Measurements from ENCODE around the gene ADD3. TPM values are rescaled to one million over a fixed set of nuclear protein-coding genes. Genes with fewer than 3 reads are reported as not detected.

The ADD3 gene
- total RNA-seq, 6 experiments from 2014 or later: 11.7 to 71.3 (median 16.2) TPM

DNA sequence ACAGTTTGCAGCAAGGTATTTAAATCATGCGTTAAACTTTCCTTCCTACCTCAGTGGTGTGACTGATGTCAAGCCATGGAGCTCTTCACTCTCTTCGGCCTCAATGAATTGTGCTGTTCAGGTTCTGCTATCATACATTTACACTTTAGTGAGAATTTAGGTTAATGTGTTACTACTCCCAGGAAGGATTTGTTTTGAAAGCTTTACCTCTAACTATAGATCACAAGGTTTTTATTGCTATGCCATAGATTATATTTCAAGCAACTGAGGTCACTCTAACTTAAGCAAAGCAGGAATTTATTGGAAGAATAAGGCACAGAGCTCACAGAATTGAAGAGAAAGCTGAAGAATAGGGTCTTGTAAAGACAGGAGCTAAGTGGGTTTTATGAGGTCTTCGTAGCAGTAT, 11.0 kb upstream of the ADD3 start:
- Histone ChIP-seq H3K4me3 (no peak overlapping the region), H3K9me3 (no peaks in the 10 kb centered on the region), H3K27me3 (no peaks in the 10 kb centered on the region), H3K27ac (no peak overlapping the region), H3K4me1 (peaks cover 0 to 3% (median 0%) of the 10 kb centered on the region in 4 donors), H3K36me3 (no peaks in the 10 kb centered on the region)
- TF ChIP-seq, protein P1, sequence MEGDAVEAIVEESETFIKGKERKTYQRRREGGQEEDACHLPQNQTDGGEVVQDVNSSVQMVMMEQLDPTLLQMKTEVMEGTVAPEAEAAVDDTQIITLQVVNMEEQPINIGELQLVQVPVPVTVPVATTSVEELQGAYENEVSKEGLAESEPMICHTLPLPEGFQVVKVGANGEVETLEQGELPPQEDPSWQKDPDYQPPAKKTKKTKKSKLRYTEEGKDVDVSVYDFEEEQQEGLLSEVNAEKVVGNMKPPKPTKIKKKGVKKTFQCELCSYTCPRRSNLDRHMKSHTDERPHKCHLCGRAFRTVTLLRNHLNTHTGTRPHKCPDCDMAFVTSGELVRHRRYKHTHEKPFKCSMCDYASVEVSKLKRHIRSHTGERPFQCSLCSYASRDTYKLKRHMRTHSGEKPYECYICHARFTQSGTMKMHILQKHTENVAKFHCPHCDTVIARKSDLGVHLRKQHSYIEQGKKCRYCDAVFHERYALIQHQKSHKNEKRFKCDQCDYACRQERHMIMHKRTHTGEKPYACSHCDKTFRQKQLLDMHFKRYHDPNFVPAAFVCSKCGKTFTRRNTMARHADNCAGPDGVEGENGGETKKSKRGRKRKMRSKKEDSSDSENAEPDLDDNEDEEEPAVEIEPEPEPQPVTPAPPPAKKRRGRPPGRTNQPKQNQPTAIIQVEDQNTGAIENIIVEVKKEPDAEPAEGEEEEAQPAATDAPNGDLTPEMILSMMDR (IDR thresholded peaks at IDR 0.05): no peak
- intact Hi-C loops (cut with DNase I): no loop called here
- DNase-seq (no peak), ATAC-seq (no peak)
- 78% methylated on average over 3 of the region's 3 CpGs for WGBS (ENCODE audit: insufficient coverage, low coverage, low lambda C conversion rate, missing lambda C conversion rate)

DNA sequence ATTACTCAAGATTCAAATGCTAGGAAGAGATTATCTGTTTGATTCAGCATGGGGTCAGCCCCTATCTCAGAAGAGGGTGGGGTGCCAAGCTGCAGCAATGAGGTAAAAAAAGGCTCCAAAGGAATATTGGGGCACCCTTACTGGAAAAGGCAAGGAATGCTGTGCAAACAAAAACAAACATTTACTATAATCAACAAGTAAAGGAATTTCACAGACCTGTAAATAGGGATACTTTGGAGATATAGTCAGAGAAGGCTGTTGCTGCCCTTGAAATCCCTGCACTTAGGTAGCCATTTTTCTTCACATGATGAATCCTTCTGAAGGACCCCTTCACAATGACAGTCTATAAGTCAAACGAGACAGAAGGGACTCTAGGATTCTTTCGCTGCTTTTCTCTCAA, 10.6 kb upstream of the ADD3 start:
- no peak for DNase-seq
- TF ChIP-seq, protein P1 (IDR thresholded peaks at IDR 0.05): no peak
- Histone ChIP-seq H3K4me3 (no peak overlapping the region), H3K9me3 (no peaks in the 10 kb centered on the region), H3K27me3 (no peaks in the 10 kb centered on the region), H3K4me1 (peaks cover 0 to 3% (median 0%) of the 10 kb centered on the region in 4 donors), H3K36me3 (no peaks in the 10 kb centered on the region), H3K27ac (no peak overlapping the region)
- WGBS (ENCODE audit: insufficient coverage, low coverage, low lambda C conversion rate, missing lambda C conversion rate): 90% methylated on average over 2 of the region's 2 CpGs
- intact Hi-C loops (cut with DNase I): no loop called here
- no peak for ATAC-seq

DNA sequence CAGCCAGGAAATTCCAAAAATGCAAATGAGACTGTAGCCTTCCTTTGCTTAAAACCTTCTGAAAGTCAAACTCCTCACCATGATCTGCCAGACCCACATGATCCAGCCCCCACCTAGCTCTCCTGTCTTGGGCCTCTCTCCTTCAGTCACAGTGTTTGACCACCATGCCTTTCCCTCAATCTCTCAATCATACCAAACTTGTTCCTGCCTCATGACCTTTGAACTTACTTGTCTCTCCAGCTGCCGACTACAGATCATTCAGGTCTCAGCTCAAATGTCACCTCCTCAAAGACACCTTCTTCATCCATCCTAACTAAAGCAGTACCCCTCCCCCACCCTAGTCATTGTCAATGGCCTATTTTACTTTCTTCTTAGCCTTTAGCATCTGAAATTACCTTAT, 9.3 kb upstream of the ADD3 start:
- TF ChIP-seq, protein P1 (IDR thresholded peaks at IDR 0.05): no peak
- WGBS (ENCODE audit: insufficient coverage, low coverage, low lambda C conversion rate, missing lambda C conversion rate): 24% methylated on average over 1 of the region's 1 CpG
- Histone ChIP-seq H3K4me3 (no peak overlapping the region), H3K36me3 (no peaks in the 10 kb centered on the region), H3K9me3 (no peaks in the 10 kb centered on the region), H3K27me3 (no peaks in the 10 kb centered on the region), H3K27ac (no peak overlapping the region), H3K4me1 (peaks cover 0 to 3% (median 0%) of the 10 kb centered on the region in 4 donors)
- no peak for ATAC-seq
- intact Hi-C loops (cut with DNase I): no loop called here
- no peak for DNase-seq

DNA sequence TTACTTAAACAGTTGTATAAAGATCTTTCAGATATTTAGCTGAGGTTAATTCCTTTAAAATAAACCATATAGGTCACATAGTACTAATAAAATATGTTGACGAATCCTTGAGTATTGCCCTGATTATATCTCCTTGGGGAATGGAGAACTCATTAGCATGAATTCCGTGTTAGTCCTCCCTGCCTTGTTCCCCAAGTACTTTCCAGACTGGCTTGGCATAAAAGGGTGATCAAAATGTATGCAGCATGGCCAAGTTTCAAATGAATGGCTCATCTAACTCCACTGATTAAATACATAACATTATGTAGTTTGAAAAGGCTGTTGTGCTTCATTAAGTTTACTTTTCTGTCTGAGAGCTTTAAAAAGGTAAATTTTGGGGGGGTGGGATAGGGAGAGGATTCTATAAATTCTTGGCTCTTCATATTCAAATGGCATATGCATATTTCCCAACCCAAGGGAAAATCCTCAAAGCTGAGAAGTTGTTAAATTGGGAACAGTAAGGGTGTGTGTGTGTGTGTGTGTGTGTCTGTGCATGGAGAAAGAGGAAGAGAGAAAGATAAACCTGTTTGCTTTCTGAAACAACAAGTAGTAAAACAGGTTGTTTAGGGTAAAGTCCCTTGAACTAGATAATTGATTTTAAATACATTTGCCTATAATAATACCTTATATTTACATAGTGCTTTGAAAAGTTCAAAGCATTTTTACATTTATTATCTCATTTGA, 4.8 kb upstream of the ADD3 start:
- Histone ChIP-seq H3K4me3 (no peak overlapping the region), H3K4me1 (no peaks in the 10 kb centered on the region), H3K9me3 (no peaks in the 10 kb centered on the region), H3K36me3 (no peaks in the 10 kb centered on the region), H3K27ac (no peak overlapping the region), H3K27me3 (no peaks in the 10 kb centered on the region)
- TF ChIP-seq, protein P1 (IDR thresholded peaks at IDR 0.05): no peak
- TF ChIP-seq POLR2A (IDR thresholded peaks at IDR 0.05): no peak
- intact Hi-C loops (cut with DNase I): no loop called here
- ATAC-seq (no peak), DNase-seq (no peak)
- 93% methylated on average over 2 of the region's 2 CpGs for WGBS (ENCODE audit: insufficient coverage, low coverage, low lambda C conversion rate, missing lambda C conversion rate)

All from right lobe of liver (tissue), 6 donors.